Prostate gland (tissue), 2 donors: ENCODE results near the gene FBLIM1.

ENCODE experiments used
- CTCF ChIP-seq, 4 experiments: fragments of 200-600 bp in 2 of 4; fragments of 450-650 bp in 2 of 4; sonication (generic) in 2 of 4; IDR thresholded peaks; 1 replicate in 3 of 4; 2 replicates in 1 of 4; pipeline ENCODE4 v1.5.1; 2016 to 2019; ENCODE audit warnings: antibody characterized with exemption in 4 of 4, mild to moderate bottlenecking in 2 of 4, moderate library complexity in 2 of 4
- POLR2A ChIP-seq: fragments of 450-650 bp; IDR thresholded peaks from one replicate; pipeline ENCODE4 v1.6.1; 2016; ENCODE audit warnings: antibody characterized with exemption, mild to moderate bottlenecking
- POLR2AphosphoS5 ChIP-seq: sonication (generic); formaldehyde crosslinking; IDR thresholded peaks from one replicate; pipeline ENCODE4 v1.6.1; 2017; ENCODE audit warnings: antibody characterized with exemption

- TF ChIP-seq CTCF (IDR thresholded peaks at IDR 0.05) (no peak), POLR2A (no peak), POLR2AphosphoS5 (no peak)
These were observed 30.2 kb downstream of the FBLIM1 start for GRCh38 chr1:15788624-15789301.
